CD4-positive, alpha-beta T cell treated with Interleukin-17A for 1 hour (primary cell): ENCODE measurements around the gene HEPHL1.
A peak's percentile ranks its signal among the peaks of the same experiment; 100 is the strongest.

Experiments
- DNase-seq: peaks from one replicate; pipeline ENCODE4 v3.0.0-alpha.2; 2020

The HEPHL1 gene

GRCh38 chr11:94131047-94131717 lies 110.0 kb downstream of the HEPHL1 start:
- no peak for DNase-seq

DNA sequence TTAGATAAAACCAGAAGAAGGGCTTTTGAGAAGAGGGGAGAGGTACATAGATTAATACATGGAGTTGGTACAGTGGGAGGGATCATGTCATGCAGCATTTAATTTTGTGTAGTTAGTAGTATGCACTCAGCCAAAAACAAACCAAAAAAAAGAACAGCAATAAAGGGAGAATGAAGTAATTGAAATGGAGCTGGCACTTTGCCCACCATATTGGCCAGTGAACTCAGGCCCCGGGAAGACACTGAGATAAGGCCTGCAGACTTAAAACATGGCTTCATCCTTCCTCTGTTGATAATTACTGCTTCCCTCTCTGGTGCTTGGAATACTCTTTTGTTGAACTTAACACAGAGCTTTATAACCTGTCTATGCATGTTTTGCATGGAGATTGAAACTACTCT lies 110.6 kb downstream of the HEPHL1 start:
- DNase-seq, result no peak

GRCh38 chr11:94132152-94132558 lies 111.0 kb downstream of the HEPHL1 start:
- no peak for DNase-seq

DNA sequence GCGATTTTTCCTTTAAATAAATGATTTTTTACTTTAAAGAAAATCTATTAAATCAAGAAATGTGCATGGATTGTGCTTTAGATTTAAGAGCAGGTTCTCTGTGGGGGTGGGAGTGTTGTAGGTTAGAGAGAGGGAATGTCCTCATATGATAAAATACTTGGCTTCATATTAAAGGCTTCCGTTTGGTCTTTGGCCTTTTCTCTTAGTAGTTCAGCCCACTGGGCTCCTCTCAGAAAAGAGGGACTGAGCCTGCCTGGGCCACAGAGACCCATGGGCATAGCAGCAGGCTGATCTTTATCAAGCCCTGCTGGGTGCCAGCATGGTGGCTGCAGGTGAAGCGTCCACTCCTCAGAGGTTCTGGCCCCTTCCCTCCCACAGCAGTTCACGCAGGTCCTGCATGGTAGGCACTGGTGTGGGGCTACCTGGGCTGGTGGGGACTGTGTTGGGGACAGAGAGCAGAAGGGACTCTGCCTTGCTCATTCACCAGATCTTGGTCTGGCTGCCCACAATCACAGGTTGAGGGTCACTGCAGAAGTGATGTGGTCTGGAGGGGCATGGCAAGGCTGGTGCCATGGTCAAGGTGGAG lies 111.8 kb downstream of the HEPHL1 start:
- no peak for DNase-seq

DNA sequence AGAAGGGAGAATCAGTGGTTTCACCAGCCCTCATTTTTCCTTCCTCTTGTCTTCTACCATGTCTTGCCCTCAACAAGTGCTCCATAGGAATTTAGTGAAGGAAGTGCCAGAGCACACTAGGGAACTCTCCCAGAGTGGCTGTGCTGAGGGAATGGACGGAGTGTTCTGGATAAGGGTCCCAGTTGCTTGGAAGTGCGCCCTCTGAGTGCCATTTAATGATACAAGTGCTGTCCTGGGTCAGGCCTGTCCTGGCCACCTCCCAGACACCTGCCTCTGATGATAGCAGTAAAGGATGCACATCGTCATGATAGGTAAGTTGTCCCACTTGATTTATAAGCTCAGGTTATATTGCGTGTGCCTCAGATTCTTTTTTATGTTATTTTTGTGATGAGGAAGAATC lies 112.6 kb downstream of the HEPHL1 start:
- DNase-seq, result no peak

GRCh38 chr11:94134651-94135512 lies 113.7 kb downstream of the HEPHL1 start:
- DNase-seq, result no peak

- DNase-seq, result no peak
Observed at GRCh38 chr11:94139416-94139815, 118.3 kb downstream of the HEPHL1 start.

GRCh38 chr11:94140154-94140655 lies 119.1 kb downstream of the HEPHL1 start:
- no peak for DNase-seq

GRCh38 chr11:94141511-94142307 lies 120.6 kb downstream of the HEPHL1 start:
- no peak for DNase-seq

DNA sequence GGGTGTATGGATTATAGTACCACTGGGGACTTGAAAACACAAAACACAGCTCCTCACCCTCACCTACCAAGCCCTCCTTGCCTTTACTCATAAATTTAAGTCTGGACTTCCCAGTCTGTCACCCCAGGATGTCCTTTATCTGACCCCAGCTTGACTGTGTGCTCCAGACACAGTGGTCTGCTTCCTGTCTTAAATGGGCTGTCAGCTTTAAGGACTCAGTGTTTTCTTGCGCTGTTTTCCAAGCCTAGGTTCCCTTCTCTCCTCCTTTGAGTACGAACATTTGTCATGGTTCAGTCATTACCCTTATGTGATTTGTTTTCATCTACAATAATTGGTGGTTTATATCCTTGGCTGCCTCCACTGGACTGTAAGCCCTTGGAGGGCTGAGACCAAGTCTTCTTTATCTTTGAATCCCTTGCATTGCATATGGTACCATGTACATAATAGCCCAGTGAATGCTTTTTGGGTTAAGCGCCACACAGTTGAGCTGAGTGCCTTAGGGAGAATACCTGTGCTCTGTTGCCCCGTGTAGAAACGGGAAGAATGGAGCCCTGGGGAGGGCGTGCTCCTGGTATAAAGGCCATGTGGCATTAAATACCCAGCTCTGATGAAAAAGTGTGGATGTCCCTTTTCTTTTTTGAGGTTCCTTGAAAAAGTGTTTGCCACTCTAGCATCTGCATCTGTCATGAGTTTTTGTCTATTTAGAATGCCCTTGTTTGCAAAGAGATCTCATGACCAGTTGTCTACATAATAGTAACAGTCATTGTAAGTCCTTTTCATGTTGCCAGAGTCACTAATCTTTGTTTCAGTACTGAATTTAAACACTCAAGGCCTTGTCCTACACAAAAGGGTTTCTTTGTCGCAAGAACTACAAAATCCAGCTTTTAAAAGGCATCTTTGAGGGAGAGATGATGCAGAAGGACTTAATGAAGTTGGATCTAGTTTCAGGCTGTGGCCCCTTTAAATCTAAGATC lies 121.4 kb downstream of the HEPHL1 start:
- no peak for DNase-seq

- DNase-seq, result no peak
Observed at GRCh38 chr11:94144216-94144615, 123.1 kb downstream of the HEPHL1 start.

DNA sequence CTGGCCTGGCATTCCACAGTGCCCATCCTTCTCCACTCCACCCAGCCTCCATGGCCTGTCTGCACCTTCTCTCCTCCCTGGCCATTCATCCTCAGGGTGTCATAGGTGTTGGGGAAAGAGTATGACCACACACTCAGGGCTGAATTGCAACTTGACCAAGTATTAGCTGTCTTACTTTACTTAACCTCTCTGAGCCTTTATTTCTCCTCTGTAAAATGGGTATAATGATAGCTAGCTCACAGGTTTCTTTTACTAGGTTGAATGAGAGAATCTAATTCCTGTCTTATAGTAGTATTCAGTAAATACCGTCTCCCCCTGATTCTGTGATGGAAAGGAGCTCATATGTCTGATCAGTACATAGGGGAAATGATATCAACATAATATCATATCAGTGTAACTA lies 123.5 kb downstream of the HEPHL1 start:
- no peak for DNase-seq

GRCh38 chr11:94145431-94145830 lies 124.3 kb downstream of the HEPHL1 start:
- DNase-seq, result no peak

DNA sequence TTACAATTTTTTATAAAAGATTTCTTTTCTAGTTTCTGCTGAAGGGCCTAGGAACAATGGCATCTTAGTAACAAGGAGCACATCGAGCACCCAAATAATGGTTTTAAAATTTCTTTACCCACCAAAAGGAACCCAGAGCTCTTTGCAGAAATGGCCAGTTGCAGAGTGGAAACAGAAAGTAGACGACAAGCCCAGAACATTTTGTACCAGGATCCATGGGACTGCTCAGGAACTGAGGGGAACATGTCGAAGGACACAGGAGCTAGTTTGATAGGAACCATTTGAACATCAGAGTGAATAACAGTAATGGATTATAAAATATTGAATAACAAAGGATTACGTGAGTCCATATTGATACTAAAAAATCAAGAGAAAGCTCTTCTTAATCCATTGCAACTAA lies 124.8 kb downstream of the HEPHL1 start:
- no peak for DNase-seq

DNA sequence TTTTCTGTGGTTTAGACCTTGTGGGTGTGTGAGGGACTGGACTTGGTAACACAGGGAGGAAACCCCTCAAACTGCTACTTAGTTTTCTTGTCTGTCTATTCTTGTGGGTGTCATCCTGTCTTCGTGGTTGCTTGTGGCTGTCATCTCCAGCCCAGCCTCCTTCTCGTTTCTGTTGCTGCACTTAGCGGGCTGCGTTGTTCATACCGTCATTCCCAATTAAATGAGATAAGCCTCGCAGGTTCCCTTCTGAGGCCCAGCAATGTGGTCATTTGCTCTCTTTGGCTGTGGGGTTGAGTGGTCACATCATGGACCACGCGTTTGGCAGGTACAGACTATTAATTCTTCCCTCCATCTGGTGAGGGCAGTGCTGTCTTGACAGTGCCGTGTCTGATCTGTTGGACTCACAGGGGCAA lies 126.3 kb downstream of the HEPHL1 start:
- DNase-seq, result peak; percentile 21

GRCh38 chr11:94148189-94148588 lies 127.0 kb downstream of the HEPHL1 start:
- no peak for DNase-seq

DNA sequence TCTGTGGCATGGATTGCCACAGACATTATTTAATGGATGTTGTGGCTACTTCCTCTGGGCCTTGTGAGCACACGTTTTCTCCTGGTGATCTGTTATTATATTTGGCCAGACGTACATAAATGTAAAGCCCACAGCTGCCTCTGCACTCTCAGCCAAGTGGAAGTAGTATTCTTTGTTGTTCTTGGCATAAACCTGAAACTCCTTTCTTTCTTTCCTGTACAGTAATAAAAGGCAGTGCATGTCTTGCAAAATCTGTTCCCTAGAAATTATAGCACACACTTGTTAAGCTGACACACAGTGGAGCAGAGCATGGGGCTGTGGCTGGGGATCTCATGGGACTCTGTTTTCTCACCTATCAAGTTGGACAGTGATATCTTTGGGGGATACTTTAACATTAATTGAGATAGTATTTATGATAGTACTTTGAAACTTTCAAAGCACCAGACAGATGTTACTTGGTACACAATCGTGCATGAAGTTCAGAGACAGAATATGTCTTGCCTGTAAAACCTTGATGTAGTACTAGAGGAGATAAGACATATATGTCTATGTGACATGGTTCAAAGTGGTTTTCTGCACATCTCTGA lies 128.4 kb downstream of the HEPHL1 start:
- DNase-seq, result no peak

GRCh38 chr11:94150056-94150455 lies 128.9 kb downstream of the HEPHL1 start:
- DNase-seq, result no peak

GRCh38 chr11:94150704-94151685 lies 129.8 kb downstream of the HEPHL1 start:
- no peak for DNase-seq
